ENCODE data around the gene CUEDC1.

Gene CUEDC1

GRCh38 chr17:57955183-57955931 is at the start of gene CUEDC1:
Gene CUEDC1, minus strand, starts transcription at chr17:57955412. Its CDS starts 69,848 bp downstream, at chr17:57885564.
- DNase-seq (ENCODE audit: low read depth in 2 of 2), result peak; percentile 24 to 25

GRCh38 chr17:58004060-58004459 is 48.8 kb upstream of the CUEDC1 start:
- no peak for DNase-seq (ENCODE audit: low read depth in 2 of 2)

GRCh38 chr17:58002973-58003372 is 47.8 kb upstream of the CUEDC1 start:
- DNase-seq (ENCODE audit: low read depth in 2 of 2), result no peak

GRCh38 chr17:58002154-58002948 is 47.1 kb upstream of the CUEDC1 start:
- DNase-seq (ENCODE audit: low read depth in 2 of 2), result no peak

GRCh38 chr17:58001461-58002124 is 46.4 kb upstream of the CUEDC1 start:
- DNase-seq (ENCODE audit: low read depth in 2 of 2), result no peak

GRCh38 chr17:57999496-58000017 is 44.3 kb upstream of the CUEDC1 start:
- DNase-seq (ENCODE audit: low read depth in 2 of 2), result no peak

- no peak for DNase-seq (ENCODE audit: low read depth in 2 of 2)
Observed at GRCh38 chr17:57999010-57999495, 43.8 kb upstream of the CUEDC1 start.

- no peak for DNase-seq (ENCODE audit: low read depth in 2 of 2)
Observed at GRCh38 chr17:57997085-57997809, 42.0 kb upstream of the CUEDC1 start.

- peak; percentile 10 to 12 for DNase-seq (ENCODE audit: low read depth in 2 of 2)
Observed at GRCh38 chr17:57995076-57995956, 40.1 kb upstream of the CUEDC1 start.

GRCh38 chr17:57994436-57994835 is 39.2 kb upstream of the CUEDC1 start:
- no peak for DNase-seq (ENCODE audit: low read depth in 2 of 2)

- DNase-seq (ENCODE audit: low read depth in 2 of 2), result no peak
Observed at GRCh38 chr17:57993471-57994365, 38.5 kb upstream of the CUEDC1 start.

- no peak for DNase-seq (ENCODE audit: low read depth in 2 of 2)
Observed at GRCh38 chr17:57991537-57991936, 36.3 kb upstream of the CUEDC1 start.

- no peak for DNase-seq (ENCODE audit: low read depth in 2 of 2)
Observed at GRCh38 chr17:57990037-57990436, 34.8 kb upstream of the CUEDC1 start.

GRCh38 chr17:57988301-57989250 is 33.4 kb upstream of the CUEDC1 start:
- DNase-seq (ENCODE audit: low read depth in 2 of 2), result peak in 1 of 2 donors; percentile 48

- DNase-seq (ENCODE audit: low read depth in 2 of 2), result peak; percentile 52 to 58
Observed at GRCh38 chr17:57987581-57988300, 32.5 kb upstream of the CUEDC1 start, which contains the start of gene VEZF1. Gene VEZF1, minus strand, starts transcription at chr17:57988254. Its CDS starts 143 bp downstream, at chr17:57988111.

- DNase-seq (ENCODE audit: low read depth in 2 of 2), result peak; percentile 9 to 11
Observed at GRCh38 chr17:57986841-57987580, 31.8 kb upstream of the CUEDC1 start.

GRCh38 chr17:57985675-57985974 is 30.4 kb upstream of the CUEDC1 start:
- DNase-seq (ENCODE audit: low read depth in 2 of 2), result no peak

Data from stimulated activated CD8-positive, alpha-beta memory T cell treated with anti-CD3 and anti-CD28 coated beads, Interleukin-2, amount 100 ng/mL, for 1 hour (primary cell).